ENCODE measurements around the gene FABP6. TPM values are rescaled to one million over a fixed set of nuclear protein-coding genes. Genes with fewer than 3 reads are reported as not detected.

Gene FABP6
- total RNA-seq (2014; rRNA removed; shearing (Covaris generic)): 14.7 and 18.0 TPM in 2 replicates

GRCh38 chr5:160229190-160229742, at the start of gene FABP6:
TSS of gene FABP6 (plus strand) at chr5:160229506. CDS start at chr5:160229558, 52 bp downstream.

Other genes with a start within 250 kb of the FABP6 start
- gene TTC1, start 220.4 kb upstream of the FABP6 start, total RNA-seq (2014; rRNA removed; shearing (Covaris generic)): 63.4 and 65.3 TPM in 2 replicates
- 13.2 and 13.7 TPM in 2 replicates for gene PWWP2A, start 110.1 kb upstream of the FABP6 start, total RNA-seq (2014; rRNA removed; shearing (Covaris generic))
- gene CCNJL, start 83.1 kb downstream of the FABP6 start, total RNA-seq (2014; rRNA removed; shearing (Covaris generic)): 15.5 and 18.9 TPM in 2 replicates
- gene C1QTNF2, start 141.1 kb downstream of the FABP6 start, total RNA-seq (2014; rRNA removed; shearing (Covaris generic)): 0.08 and 0.21 TPM in 2 replicates
- 3.5 and 4.7 TPM in 2 replicates for gene FAM200C, start 170.5 kb downstream of the FABP6 start, total RNA-seq (2014; rRNA removed; shearing (Covaris generic))
- gene SLU7, start 189.6 kb downstream of the FABP6 start, total RNA-seq (2014; rRNA removed; shearing (Covaris generic)): 89.1 and 115 TPM in 2 replicates
- 214 and 235 TPM in 2 replicates for gene PTTG1, start 192.3 kb downstream of the FABP6 start, total RNA-seq (2014; rRNA removed; shearing (Covaris generic))

All from A375 (cell line).